Endometrium (tissue), 2 donors: ENCODE data around the gene ANTXR2.
"Not testable (repeated sequence)": the region's sequence is repeated elsewhere in the genome, so short reads cannot be mapped to it uniquely, and the experiment has no call there.

ENCODE experiments used
- FAIRE-seq: peaks from 2 replicates; lab custom pipeline; 2012; peaks lifted over from hg19 to GRCh38; lab: Jason Lieb, UNC
- donor health status: control.
- donor health status: control.

Gene ANTXR2

DNA sequence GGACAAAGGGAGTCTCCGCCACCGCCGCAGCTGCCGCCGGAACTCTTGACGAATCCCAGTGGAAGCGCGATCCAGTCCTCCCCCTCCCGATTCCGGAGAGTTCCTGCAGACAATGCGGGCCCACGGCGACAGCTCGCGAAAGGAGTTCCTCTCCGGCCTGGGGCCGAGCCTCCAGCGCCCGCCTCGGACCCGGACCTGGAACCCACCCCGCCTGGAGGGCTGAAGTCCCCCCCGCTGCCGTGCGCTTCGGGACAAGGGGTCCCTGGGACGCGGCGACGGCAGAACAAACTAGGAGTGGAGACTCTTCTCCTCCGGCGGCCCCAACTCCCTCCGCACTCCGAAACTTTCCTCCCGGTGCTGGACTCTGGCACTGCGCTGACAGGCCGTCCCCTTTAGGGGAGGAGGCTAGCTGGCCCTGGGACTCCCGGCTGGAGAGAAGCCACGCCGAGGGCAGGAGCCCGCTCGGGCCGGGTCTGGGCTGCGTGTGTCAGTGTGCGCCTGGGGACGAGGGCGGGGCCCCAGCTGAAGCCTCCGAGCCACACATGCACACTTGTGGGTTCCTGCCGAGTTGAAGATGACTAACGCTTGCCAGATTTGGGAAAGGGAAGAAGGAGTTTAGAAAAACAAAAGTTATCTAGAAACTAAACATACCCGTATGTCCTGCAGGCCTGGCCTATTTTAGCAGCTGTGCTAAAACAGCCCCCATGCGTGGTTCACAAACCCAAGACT lies at the start of gene ANTXR2:
Gene ANTXR2 (minus strand): TSS at position 486 of the 729 bp plus-strand sequence. CDS start 669 bp downstream, outside the sequence.
- FAIRE-seq, result peak; percentile 96

- not testable (repeated sequence) for FAIRE-seq
Observed at GRCh38 chr4:80121815-80122214, 48.8 kb upstream of the ANTXR2 start.

DNA sequence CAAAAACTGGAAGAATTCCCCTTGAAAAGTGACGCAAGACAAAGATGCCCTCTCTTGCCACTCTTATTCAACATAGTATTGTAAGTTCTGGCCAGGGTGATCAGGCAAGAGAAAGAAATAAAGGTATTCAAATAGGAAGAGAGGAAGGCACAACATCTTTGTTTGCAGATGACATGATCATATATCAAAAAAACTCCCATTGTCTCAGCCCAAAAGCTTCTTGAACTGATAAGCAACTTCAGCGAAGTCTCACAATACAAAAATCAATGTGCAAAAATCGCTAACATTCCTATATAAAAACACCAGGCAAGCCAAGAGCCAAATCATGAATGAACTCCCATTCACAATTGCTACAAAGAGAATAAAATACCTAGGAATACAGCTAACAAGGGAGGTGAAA lies 46.6 kb upstream of the ANTXR2 start:
- FAIRE-seq, result not testable (repeated sequence)

DNA sequence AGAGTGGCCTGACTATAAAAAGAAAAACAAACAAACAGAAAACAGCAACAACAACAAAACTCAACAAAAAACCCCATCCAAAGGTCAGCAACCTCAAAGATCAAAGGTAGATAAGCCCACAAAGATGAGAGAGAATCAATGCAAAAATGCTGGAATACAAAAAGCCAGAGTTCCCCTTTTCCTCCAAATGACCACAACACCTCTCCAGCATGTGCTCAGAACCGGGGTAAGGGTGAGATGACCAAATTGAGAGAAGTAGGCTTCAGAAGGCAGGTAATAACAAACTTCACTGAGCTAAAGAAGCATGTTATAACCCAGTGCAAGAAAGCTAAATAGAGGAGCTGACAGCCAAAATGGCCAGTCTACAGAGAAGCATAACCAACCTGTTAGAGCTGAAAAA lies 43.5 kb upstream of the ANTXR2 start:
- no peak for FAIRE-seq

DNA sequence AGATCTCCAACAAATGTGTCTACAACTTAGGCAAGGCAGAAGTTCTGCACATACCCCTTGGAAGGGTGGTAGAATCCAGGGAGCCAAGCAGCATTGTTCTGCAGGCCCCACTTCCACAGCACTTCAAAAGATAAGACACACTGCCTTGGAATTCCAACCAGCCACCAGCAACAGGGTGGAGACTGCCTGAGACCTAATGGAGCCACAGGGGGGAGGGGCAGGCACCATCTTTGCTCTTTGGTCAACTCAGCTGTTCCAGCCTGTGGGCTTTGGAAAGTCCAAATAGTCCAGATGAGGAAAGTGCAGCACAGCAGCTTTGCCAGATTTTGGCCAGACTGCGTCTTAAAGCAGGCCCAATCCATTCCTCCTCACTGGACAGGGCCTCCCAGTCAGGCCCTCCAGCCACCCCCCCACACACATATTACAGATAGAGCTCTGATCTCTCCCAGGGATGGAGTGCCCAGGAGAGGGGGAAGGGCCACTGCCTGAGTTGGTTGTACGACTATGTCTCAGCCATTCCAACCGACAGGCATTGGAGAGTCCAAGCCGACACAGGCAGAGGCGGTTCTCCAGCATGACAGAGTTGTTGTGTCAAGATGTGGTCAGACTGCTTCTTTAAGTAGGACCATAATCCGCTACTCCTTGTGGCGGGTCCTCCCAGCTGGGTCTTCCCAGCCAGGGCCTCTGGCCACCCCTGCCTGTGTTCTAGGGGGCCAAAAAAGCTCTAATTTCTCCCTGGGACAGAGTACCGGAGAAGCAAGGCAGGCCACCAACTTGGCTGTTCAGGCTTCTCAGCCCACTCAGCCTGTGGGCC lies 42.5 kb upstream of the ANTXR2 start:
- no peak for FAIRE-seq

DNA sequence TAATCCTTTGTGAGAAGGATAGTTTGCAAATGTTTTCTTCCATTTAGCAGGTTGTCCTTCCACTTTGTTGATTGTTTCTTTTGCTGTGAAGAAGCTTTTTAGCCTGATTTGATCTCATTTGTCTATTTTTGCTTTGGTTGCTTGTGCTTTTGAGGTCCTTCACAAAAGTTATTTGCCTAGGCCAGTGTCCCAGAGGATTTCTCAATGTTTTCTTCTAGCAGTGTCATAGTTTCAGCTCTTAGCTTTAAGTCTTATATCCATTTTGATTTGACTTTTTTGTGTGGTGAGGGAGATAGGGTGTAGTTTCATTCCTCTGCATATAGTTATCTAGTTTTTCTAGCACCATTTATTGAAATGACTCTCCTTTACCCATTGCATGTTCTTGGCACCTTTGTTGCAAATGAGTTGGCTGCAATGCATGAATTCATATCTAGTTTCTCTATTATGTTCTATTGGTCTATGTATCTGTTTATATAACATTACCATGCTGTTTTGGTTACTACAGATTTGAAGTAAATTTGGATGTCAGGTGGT lies 41.8 kb upstream of the ANTXR2 start:
- no peak for FAIRE-seq

- no peak for FAIRE-seq
Observed at GRCh38 chr4:80113615-80114014, 40.6 kb upstream of the ANTXR2 start.

DNA sequence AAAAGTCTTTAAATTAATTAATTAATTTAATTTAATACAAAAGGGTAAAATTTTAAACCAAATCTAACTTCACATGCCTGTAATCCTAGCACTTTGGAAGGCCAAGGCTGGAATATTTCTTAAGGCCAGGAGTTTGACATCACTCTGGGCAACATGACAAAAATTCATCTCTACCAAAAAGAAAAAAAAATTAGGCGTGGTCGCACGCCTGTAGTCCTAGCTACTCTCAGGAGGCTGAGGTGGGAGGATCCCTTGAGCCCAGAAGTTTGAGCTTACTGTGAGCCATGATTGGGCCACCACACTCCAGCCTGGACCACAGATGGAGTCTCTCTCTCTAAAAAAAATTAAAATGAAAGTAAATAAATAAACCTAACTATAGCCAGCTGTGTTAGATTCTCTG lies 39.2 kb upstream of the ANTXR2 start:
- FAIRE-seq, result peak; percentile 88

- FAIRE-seq, result no peak
Observed at GRCh38 chr4:80111276-80111675, 38.2 kb upstream of the ANTXR2 start.

DNA sequence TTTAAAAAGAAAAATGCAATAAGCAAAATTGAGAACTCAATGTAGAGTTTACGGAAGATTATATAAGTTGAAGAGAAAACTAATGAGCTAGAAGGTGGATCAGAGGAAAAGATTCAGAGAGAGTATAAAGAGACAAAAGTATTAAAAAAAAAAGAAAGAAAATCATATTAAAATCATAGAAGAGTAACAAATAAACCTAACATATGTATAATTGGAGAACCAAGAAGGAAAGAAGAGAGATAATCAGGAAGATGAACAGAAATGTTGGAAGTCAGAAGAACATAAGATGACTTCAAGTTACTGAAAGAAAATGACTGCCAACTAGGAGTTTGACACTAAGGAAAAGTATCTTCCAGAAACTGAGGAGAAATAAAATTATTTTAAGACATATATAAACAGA lies 34.3 kb upstream of the ANTXR2 start:
- FAIRE-seq, result no peak

DNA sequence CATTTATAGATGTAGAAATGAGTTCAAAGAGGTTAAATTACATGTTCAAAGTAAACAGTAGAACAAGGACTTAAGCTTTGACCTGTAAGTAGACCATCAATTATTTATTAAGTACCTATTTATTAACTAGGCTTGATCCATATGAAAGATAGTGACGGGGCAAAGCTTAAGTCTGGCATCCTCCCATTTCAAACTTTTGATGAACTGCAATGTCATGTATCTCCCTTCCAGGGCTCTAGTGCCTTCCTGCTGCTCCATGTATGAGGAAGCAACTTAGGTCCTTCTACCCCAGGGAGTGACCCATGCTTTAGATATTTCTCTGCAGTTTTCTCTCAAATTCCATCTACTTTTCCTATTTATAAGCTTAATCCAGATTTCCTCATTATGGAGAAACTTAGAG lies 31.9 kb upstream of the ANTXR2 start:
- FAIRE-seq, result no peak

GRCh38 chr4:80103629-80104028 lies 30.6 kb upstream of the ANTXR2 start:
- FAIRE-seq, result no peak

- no peak for FAIRE-seq
Observed at GRCh38 chr4:80101792-80102116, 28.7 kb upstream of the ANTXR2 start.

- no peak for FAIRE-seq
Observed at GRCh38 chr4:80101071-80101791, 28.2 kb upstream of the ANTXR2 start.

GRCh38 chr4:80099671-80100070 lies 26.6 kb upstream of the ANTXR2 start:
- no peak for FAIRE-seq

GRCh38 chr4:80098635-80099034 lies 25.6 kb upstream of the ANTXR2 start:
- FAIRE-seq, result no peak

DNA sequence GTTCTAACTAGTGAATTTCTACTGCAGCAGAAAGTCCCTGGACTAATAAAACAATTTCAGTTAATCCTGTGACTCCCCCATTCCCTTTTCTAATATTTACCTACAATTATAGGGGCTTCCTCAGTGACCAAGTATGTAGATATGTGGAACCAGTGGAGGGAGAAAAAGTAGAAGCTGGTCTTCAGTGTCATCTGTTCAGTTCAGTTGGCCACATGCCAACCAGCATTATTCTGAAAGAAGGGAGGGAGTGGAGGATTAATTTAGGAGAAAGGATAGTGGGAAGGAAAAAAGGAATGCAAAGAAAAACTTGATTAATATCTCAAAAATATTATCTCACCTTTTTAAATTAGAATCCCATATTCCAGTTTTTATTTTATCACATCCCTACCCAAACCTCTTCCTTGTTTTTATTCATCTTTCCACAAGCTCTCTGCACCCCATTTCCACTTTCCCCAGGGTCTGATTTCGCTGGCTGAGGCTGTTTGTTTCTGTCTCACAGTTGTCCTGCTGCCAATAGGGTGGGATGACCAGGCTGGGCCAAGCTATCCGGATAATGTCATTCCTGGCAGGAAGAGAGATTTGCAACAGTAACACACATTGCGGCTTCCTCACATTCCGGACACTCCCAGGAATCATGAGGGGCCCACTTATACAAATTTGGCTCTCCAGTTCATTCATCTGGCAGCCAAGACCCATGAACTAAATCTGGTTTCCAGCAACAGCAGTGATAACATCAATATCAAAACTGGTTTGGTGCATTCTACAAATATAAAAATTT lies 24.6 kb upstream of the ANTXR2 start:
- no peak for FAIRE-seq

DNA sequence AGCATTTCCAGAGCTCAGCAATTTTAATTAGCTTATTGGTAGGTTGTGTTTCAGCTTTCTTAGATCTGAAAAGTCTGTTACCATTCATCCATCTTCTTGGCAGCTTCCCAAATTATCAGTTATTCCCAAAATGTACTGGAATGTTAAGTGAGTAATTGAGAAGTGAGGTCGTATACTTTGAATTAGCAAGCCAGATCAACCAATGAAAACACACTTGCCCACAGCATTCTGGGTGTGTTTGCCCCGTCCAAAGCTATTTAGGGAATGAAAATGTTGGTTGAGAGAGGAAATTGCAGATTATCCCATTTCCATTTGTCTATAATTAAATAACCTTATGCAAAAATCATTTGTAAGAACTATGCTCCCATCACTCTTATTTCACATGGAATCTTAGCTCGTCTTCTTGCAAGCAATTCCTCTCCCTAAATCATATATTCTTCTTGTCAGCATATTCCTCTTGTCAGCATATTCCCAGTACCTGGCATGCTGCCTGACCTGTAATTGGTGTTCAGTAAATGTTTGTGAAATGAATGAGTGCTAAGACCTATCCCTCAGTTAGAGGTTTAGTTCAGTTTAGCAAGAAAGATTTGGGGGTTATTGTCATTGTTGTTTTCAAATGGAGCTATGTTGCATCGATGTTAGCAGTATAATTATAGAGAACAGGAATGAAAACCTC lies 23.3 kb upstream of the ANTXR2 start:
- FAIRE-seq, result no peak

DNA sequence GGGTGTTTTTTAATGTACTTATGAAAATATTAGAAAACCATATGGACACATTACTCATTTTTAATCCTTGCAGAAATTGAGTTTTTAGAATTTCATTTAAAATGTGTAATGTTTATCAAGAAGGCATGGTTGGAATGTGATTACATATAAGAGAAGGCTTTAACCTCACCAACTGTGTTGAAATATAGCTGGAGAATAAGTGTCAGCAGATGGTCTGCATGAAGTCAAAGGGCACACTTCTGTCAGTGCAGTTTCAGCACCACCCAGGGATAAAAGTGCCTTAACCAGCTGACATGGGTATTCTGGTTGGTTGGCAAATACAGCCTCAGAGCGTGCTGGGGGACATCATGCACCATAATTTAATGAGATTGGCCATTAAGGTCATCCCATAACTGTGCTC lies 21.2 kb upstream of the ANTXR2 start:
- no peak for FAIRE-seq

DNA sequence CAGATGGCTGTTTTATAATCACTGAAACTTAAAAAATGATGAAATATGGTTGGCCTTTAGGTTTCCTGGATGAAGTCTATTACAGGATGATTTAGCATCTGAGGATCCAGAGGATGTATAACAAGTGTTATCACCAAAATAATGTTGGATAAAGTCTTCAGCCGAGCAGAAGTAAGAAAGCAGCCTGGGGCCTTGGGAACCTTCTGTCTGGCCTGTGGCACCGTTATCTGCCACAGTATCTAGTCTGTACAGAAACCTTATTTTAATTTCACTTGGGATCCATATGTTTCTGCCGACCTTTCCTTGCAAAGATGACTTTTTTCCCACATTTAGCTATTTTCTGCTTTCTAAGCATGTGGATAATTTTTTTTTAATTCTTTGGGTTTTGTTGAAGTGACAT lies 20.5 kb upstream of the ANTXR2 start:
- no peak for FAIRE-seq

- no peak for FAIRE-seq
Observed at GRCh38 chr4:80092847-80093246, 19.8 kb upstream of the ANTXR2 start.
